PC-9 (cell line): Measurements from ENCODE around the gene KCNJ6. TPM values are rescaled to one million over a fixed set of nuclear protein-coding genes. Genes with fewer than 3 reads are reported as not detected.

ENCODE experiments used
- BruUV-seq: library from RNA; stranded (reverse); fragments of 400-500 nt; replicated peaks from 2 replicates; lab custom pipeline; 2021; lab: Mats Ljungman, UMichigan
- CTCF ChIA-PET: fragments of 300-600 bp; sonication (Branson Sonifier 250); formaldehyde crosslinking; loops from one replicate; lab custom pipeline; 2022; ENCODE audit warnings: antibody characterized with exemption; lab: Charles Lee
- POLR2A ChIA-PET: fragments of 300-600 bp; sonication (Branson Sonifier 250); formaldehyde crosslinking; loops from one replicate; lab custom pipeline; 2022; ENCODE audit warnings: antibody characterized with exemption; ENCODE audit not compliant: unreplicated experiment; lab: Charles Lee
- DNase-seq, 2 experiments: peaks; one replicate each; pipeline versions ENCODE4 v3.0.0 to v3.0.0-alpha.2; 2015 to 2022; ENCODE audit warnings: mixed read lengths in 1 of 2
- H2AFZ ChIP-seq: fragments of 200-600 bp; sonication (generic); 2 replicates; pipeline ENCODE4 v1.8.1; 2017; ENCODE audit warnings: antibody characterized with exemption
- H3F3A ChIP-seq: fragments of 200-600 bp; sonication (generic); 2 replicates; pipeline ENCODE4 v1.8.1; 2017; ENCODE audit warnings: antibody characterized with exemption, mild to moderate bottlenecking, low read depth; ENCODE audit not compliant: insufficient read depth
- H3K27ac ChIP-seq: fragments of 200-600 bp; sonication (generic); 2 replicates; pipeline ENCODE4 v1.6.1; 2016; ENCODE audit warnings: mixed run types
- H3K27me3 ChIP-seq: fragments of 200-600 bp; sonication (generic); 2 replicates; pipeline ENCODE4 v1.6.1; 2016; ENCODE audit warnings: low read depth, mixed run types; ENCODE audit not compliant: insufficient read depth
- H3K36me3 ChIP-seq: fragments of 200-600 bp; sonication (generic); 2 replicates; pipeline ENCODE4 v1.6.1; 2016; ENCODE audit warnings: low read depth, mixed run types
- H3K4me1 ChIP-seq: fragments of 200-600 bp; sonication (generic); replicated peaks from 2 replicates; pipeline ENCODE4 v1.6.1; 2016; ENCODE audit warnings: mixed run types; ENCODE audit not compliant: insufficient read depth
- H3K4me2 ChIP-seq: fragments of 200-600 bp; sonication (generic); 2 replicates; pipeline ENCODE4 v1.6.1; 2017; ENCODE audit warnings: mixed run types
- H3K4me3 ChIP-seq: fragments of 200-600 bp; sonication (generic); 2 replicates; pipeline ENCODE4 v1.6.1; 2016; ENCODE audit warnings: mixed run types
- H3K79me2 ChIP-seq: fragments of 200-600 bp; sonication (generic); 2 replicates; pipeline ENCODE4 v1.6.1; 2017; ENCODE audit warnings: low read depth, mixed run types
- H3K9me2 ChIP-seq: fragments of 200-600 bp; sonication (generic); 2 replicates; pipeline ENCODE4 v1.8.1; 2017; ENCODE audit warnings: mild to moderate bottlenecking; ENCODE audit not compliant: insufficient read depth
- H3K9me3 ChIP-seq: fragments of 200-600 bp; sonication (generic); 2 replicates; pipeline ENCODE4 v1.8.1; 2016; ENCODE audit warnings: low read depth; ENCODE audit not compliant: insufficient read depth
- H4K20me1 ChIP-seq: fragments of 200-600 bp; sonication (generic); 2 replicates; pipeline ENCODE4 v1.8.1; 2017; ENCODE audit not compliant: insufficient read depth
- EZH2 ChIP-seq: fragments of 200-600 bp; sonication (generic); IDR thresholded peaks from 2 replicates; pipeline ENCODE4 v1.8.0; 2017; ENCODE audit warnings: antibody characterized with exemption, low read depth
- intact Hi-C: fragments of 100-400 bp; cut with micrococcal nuclease; formaldehyde crosslinking; loops from one replicate; pipeline ENCODE4 v1.10.0; 2022; ENCODE audit not compliant: unreplicated experiment
- total RNA-seq: library from RNA; stranded (reverse); gene quantifications from 2 replicates; pipeline ENCODE4 v1.2.3, GENCODE V29; 2021
- TF ChIP-seq, protein P1 (sequence below): fragments of 200-600 bp; sonication (generic); conservative IDR thresholded peaks from 2 replicates; pipeline ENCODE4 v1.6.1; 2017; ENCODE audit warnings: mixed run types, antibody characterized with exemption, mild to moderate bottlenecking, moderate library complexity

KCNJ6 gene
- total RNA-seq, 1 experiment from 2014 or later: not detected

DNA sequence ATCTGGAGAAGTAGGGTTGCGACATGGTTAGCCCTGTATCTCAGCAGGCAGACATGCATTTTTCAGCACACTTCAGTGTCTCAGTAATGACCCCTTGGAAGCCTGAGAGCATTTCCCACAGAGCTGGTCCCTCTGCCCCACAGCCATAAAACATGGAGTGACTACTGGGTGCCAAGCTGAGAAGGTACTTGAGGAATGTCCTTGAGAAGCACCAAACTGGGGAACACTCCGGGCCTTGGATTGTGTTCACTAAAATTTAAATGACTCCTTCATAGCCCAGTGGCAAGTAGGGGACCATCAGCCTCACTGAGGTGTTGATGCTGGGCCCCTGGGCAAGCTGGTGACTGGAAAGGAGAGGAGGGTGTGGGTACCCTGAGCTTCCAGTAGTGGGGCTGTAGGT, 54.7 kb downstream of the KCNJ6 start:
- no peak overlapping the region for H3K4me3 ChIP-seq
- H3K4me1 ChIP-seq: no peaks in the 10 kb centered on the region
- TF ChIP-seq, protein P1, sequence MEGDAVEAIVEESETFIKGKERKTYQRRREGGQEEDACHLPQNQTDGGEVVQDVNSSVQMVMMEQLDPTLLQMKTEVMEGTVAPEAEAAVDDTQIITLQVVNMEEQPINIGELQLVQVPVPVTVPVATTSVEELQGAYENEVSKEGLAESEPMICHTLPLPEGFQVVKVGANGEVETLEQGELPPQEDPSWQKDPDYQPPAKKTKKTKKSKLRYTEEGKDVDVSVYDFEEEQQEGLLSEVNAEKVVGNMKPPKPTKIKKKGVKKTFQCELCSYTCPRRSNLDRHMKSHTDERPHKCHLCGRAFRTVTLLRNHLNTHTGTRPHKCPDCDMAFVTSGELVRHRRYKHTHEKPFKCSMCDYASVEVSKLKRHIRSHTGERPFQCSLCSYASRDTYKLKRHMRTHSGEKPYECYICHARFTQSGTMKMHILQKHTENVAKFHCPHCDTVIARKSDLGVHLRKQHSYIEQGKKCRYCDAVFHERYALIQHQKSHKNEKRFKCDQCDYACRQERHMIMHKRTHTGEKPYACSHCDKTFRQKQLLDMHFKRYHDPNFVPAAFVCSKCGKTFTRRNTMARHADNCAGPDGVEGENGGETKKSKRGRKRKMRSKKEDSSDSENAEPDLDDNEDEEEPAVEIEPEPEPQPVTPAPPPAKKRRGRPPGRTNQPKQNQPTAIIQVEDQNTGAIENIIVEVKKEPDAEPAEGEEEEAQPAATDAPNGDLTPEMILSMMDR: no peak
- TF ChIP-seq EZH2: no peak
- no peak overlapping the region for H3K27ac ChIP-seq
- no peaks in the 10 kb centered on the region for H3K36me3 ChIP-seq
- no peaks in the 10 kb centered on the region for H3F3A ChIP-seq
- H3K9me3 ChIP-seq: no peaks in the 10 kb centered on the region
- no peaks in the 10 kb centered on the region for H3K9me2 ChIP-seq
- H3K27me3 ChIP-seq: no peaks in the 10 kb centered on the region
- ChIA-PET CTCF (no interaction called here), POLR2A (no interaction called here)
- no peak for DNase-seq
- H3K4me2 ChIP-seq: no peak overlapping the region
- no peaks in the 10 kb centered on the region for H4K20me1 ChIP-seq
- H3K79me2 ChIP-seq: no peaks in the 10 kb centered on the region
- no peak overlapping the region for H2AFZ ChIP-seq
- intact Hi-C loops: no loop called here
- no TSS peak for BruUV-seq

DNA sequence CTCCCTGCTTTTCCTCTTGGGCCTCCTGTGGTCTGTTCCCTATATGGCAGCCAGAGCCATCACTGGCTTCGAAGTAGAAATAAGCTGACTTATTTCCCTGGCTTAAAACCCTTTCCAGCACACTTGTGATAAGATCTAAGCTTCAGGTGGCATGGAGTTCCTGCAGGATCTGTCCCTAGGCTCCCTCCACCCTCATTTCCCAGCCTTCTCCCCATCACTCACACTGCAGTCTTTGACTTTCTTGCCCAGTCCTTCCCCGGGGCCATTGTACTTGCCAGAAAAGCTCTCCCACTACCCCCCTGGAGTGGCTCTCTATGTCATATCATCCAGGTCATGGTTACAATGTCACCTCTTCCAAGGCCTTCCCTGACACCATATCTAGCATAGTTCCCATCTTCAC, 55.8 kb downstream of the KCNJ6 start:
- H3K79me2 ChIP-seq: no peaks in the 10 kb centered on the region
- no peak overlapping the region for H3K27ac ChIP-seq
- intact Hi-C loops: no loop called here
- no peaks in the 10 kb centered on the region for H3K27me3 ChIP-seq
- no peak overlapping the region for H3K4me2 ChIP-seq
- no peaks in the 10 kb centered on the region for H3K4me1 ChIP-seq
- no peaks in the 10 kb centered on the region for H3K36me3 ChIP-seq
- DNase-seq: no peak
- no peaks in the 10 kb centered on the region for H4K20me1 ChIP-seq
- H2AFZ ChIP-seq: no peak overlapping the region
- ChIA-PET POLR2A (no interaction called here), CTCF (no interaction called here)
- H3K9me3 ChIP-seq: no peaks in the 10 kb centered on the region
- H3K9me2 ChIP-seq: no peaks in the 10 kb centered on the region
- H3K4me3 ChIP-seq: no peak overlapping the region
- TF ChIP-seq, protein P1: no peak
- no peak for TF ChIP-seq EZH2
- H3F3A ChIP-seq: no peaks in the 10 kb centered on the region
- no TSS peak for BruUV-seq

DNA sequence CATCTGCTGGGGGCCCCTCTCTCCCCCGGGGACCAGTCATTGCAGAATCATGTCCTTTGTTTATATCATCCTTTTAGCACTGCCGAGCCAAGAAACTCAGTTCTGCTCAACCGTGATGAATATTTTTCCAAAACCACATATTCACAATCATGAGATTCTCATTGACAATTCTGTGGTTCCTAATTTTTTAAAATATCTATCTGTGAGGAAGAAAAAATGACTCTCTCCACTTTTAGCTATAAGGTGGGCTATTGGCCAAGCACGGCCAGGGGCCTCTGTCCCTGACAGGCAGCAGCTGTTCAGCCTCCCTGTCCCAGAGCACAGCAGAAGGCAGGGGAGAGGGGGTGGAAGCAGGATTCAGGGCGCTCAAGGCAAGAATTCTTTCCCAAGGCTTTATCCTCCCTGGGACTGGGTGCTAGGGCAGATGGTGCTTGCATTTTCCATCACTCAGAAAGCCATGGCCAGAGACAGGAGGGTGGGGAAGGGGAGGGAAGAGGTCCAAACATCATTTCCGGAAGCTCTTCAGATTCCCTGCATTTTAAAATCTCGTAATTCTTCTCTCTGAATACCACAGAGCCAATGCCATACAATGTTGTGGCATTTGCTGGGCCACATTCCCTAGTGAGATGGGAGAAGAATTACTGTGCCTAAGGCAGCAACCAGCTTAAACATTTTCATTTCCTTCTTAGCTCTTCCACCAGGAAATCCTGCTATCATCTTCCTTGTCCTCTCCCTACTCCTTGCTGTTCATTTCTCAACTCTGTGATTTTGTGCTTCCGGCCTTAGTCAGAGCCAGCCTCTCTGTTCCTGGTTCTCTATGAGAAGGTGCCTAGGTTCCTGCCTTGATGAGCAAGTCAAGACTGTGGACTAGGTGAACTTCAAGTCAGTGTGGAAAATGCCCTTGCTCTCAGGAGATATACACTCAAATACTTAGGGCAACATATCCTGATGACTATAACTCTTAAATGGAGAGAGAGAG, 60.3 kb downstream of the KCNJ6 start:
- Histone ChIP-seq H3K9me2 (no peaks in the 10 kb centered on the region), H3K9me3 (no peaks in the 10 kb centered on the region), H3K4me2 (no peak overlapping the region), H3K79me2 (no peaks in the 10 kb centered on the region), H3K4me3 (no peak overlapping the region), H3F3A (no peaks in the 10 kb centered on the region), H3K27ac (no peak overlapping the region), H3K36me3 (no peaks in the 10 kb centered on the region), H3K27me3 (no peaks in the 10 kb centered on the region), H3K4me1 (no peaks in the 10 kb centered on the region), H4K20me1 (no peaks in the 10 kb centered on the region), H2AFZ (no peak overlapping the region)
- DNase-seq: no peak
- ChIA-PET POLR2A (no interaction called here), CTCF (no interaction called here)
- intact Hi-C loops: no loop called here
- TF ChIP-seq, protein P1: no peak
- no peak for TF ChIP-seq EZH2
- BruUV-seq: no TSS peak
